SJSA1 (cell line): ENCODE data around the gene ITPR1. TPM values are rescaled to one million over a fixed set of nuclear protein-coding genes. Genes with fewer than 3 reads are reported as not detected.

Source experiments
- DNase-seq, 2 experiments: peaks; one replicate each; pipeline ENCODE4 v3.0.0-alpha.2; 2015 to 2020; ENCODE audit warnings: low spot score in 2 of 2, low read depth in 1 of 2
- H3K27ac ChIP-seq: fragments of 250-450 bp; sonication (Bioruptor Pico); 2 replicates; pipeline ENCODE4 v1.5.1; 2020; ENCODE audit warnings: mild to moderate bottlenecking, moderate library complexity
- H3K27me3 ChIP-seq: fragments of 250-450 bp; sonication (Bioruptor Pico); replicated peaks from 2 replicates; pipeline ENCODE4 v1.5.1; 2020; ENCODE audit warnings: mild to moderate bottlenecking, moderate library complexity
- H3K36me3 ChIP-seq: fragments of 250-450 bp; sonication (Bioruptor Pico); 2 replicates; pipeline ENCODE4 v1.5.1; 2020; ENCODE audit warnings: mild to moderate bottlenecking
- H3K4me1 ChIP-seq: fragments of 250-450 bp; sonication (Bioruptor Pico); replicated peaks from 2 replicates; pipeline ENCODE4 v1.6.1; 2021; ENCODE audit warnings: mild to moderate bottlenecking
- H3K4me3 ChIP-seq: fragments of 250-450 bp; sonication (Bioruptor Pico); 2 replicates; pipeline ENCODE4 v1.5.1; 2020; ENCODE audit warnings: mild to moderate bottlenecking
- H3K9me3 ChIP-seq: fragments of 250-450 bp; sonication (Bioruptor Pico); replicated peaks from 2 replicates; pipeline ENCODE4 v1.5.1; 2020; ENCODE audit warnings: mild to moderate bottlenecking
- total RNA-seq: library from RNA; depleted of rRNA; stranded (reverse); fragments of >200 nt; shearing (Covaris generic); gene quantifications from 2 replicates; pipeline ENCODE4 v1.2.3, GENCODE V29; 2014

Gene ITPR1
- total RNA-seq, 1 experiment from 2014 or later = 9.7 TPM

- peaks cover 9% of the 10 kb centered on the region; the same call in 1 of the 2 replicates for H3K4me1 ChIP-seq
- peak overlapping the region; percentile 84 for H3K4me3 ChIP-seq
- peaks cover 3% of the 10 kb centered on the region; the same call in 1 of the 2 replicates for H3K36me3 ChIP-seq
- no peak overlapping the region; the same call in 1 of the 2 replicates for H3K27ac ChIP-seq
- no peaks in the 10 kb centered on the region for H3K27me3 ChIP-seq
- no peaks in the 10 kb centered on the region for H3K9me3 ChIP-seq
- DNase-seq = no peak
These were observed 25.7 kb upstream of the ITPR1 start for GRCh38 chr3:4467522-4467867.

GRCh38 chr3:4471907-4472306, 21.2 kb upstream of the ITPR1 start:
- peaks cover 1% of the 10 kb centered on the region; the same call in 1 of the 2 replicates for H3K36me3 ChIP-seq
- no peak overlapping the region for H3K4me3 ChIP-seq
- H3K9me3 ChIP-seq = no peaks in the 10 kb centered on the region
- DNase-seq = no peak
- H3K27me3 ChIP-seq = no peaks in the 10 kb centered on the region
- H3K4me1 ChIP-seq = peaks cover 5% of the 10 kb centered on the region; the same call in 1 of the 2 replicates
- no peak overlapping the region for H3K27ac ChIP-seq

GRCh38 chr3:4472312-4472711, 20.8 kb upstream of the ITPR1 start:
- no peak for DNase-seq
- H3K4me3 ChIP-seq = no peak overlapping the region
- no peaks in the 10 kb centered on the region for H3K9me3 ChIP-seq
- H3K27ac ChIP-seq = no peak overlapping the region
- no peaks in the 10 kb centered on the region for H3K36me3 ChIP-seq
- H3K4me1 ChIP-seq = peaks cover 3% of the 10 kb centered on the region; the same call in 1 of the 2 replicates
- no peaks in the 10 kb centered on the region for H3K27me3 ChIP-seq

- no peaks in the 10 kb centered on the region for H3K9me3 ChIP-seq
- no peak overlapping the region for H3K4me3 ChIP-seq
- no peak for DNase-seq
- H3K27me3 ChIP-seq = no peaks in the 10 kb centered on the region
- H3K36me3 ChIP-seq = no peaks in the 10 kb centered on the region
- no peak overlapping the region for H3K27ac ChIP-seq
- H3K4me1 ChIP-seq = no peaks in the 10 kb centered on the region
These were observed 20.4 kb upstream of the ITPR1 start for GRCh38 chr3:4472766-4473165.

GRCh38 chr3:4474683-4475490, 18.3 kb upstream of the ITPR1 start:
- Histone ChIP-seq H3K4me3 (no peak overlapping the region), H3K36me3 (no peaks in the 10 kb centered on the region), H3K27me3 (no peaks in the 10 kb centered on the region), H3K4me1 (no peaks in the 10 kb centered on the region), H3K27ac (no peak overlapping the region), H3K9me3 (no peaks in the 10 kb centered on the region)
- no peak for DNase-seq

GRCh38 chr3:4475804-4476203, 17.3 kb upstream of the ITPR1 start:
- no peaks in the 10 kb centered on the region for H3K36me3 ChIP-seq
- no peak overlapping the region for H3K4me3 ChIP-seq
- no peaks in the 10 kb centered on the region for H3K9me3 ChIP-seq
- H3K27me3 ChIP-seq = no peaks in the 10 kb centered on the region
- H3K27ac ChIP-seq = no peak overlapping the region
- no peaks in the 10 kb centered on the region for H3K4me1 ChIP-seq
- no peak for DNase-seq

GRCh38 chr3:4476496-4476895, 16.7 kb upstream of the ITPR1 start:
- Histone ChIP-seq H3K4me3 (no peak overlapping the region), H3K4me1 (no peaks in the 10 kb centered on the region), H3K27ac (no peak overlapping the region), H3K27me3 (no peaks in the 10 kb centered on the region), H3K9me3 (no peaks in the 10 kb centered on the region), H3K36me3 (no peaks in the 10 kb centered on the region)
- no peak for DNase-seq

- H3K27me3 ChIP-seq = no peaks in the 10 kb centered on the region
- no peak overlapping the region for H3K27ac ChIP-seq
- DNase-seq = no peak
- H3K4me3 ChIP-seq = no peak overlapping the region
- H3K4me1 ChIP-seq = no peaks in the 10 kb centered on the region
- no peaks in the 10 kb centered on the region for H3K9me3 ChIP-seq
- no peaks in the 10 kb centered on the region for H3K36me3 ChIP-seq
These were observed 14.9 kb upstream of the ITPR1 start for GRCh38 chr3:4478261-4478660.

- H3K36me3 ChIP-seq = no peaks in the 10 kb centered on the region
- peaks cover 11% of the 10 kb centered on the region; the same call in 1 of the 2 replicates for H3K27me3 ChIP-seq
- no peak for DNase-seq
- H3K9me3 ChIP-seq = no peaks in the 10 kb centered on the region
- H3K4me3 ChIP-seq = no peak overlapping the region; the same call in 1 of the 2 replicates
- H3K27ac ChIP-seq = no peak overlapping the region
- H3K4me1 ChIP-seq = peaks cover 5% of the 10 kb centered on the region; the same call in 1 of the 2 replicates
These were observed 1.3 kb upstream of the ITPR1 start for GRCh38 chr3:4491855-4492207.

- Histone ChIP-seq H3K27me3 (peaks cover 11% of the 10 kb centered on the region; the same call in 1 of the 2 replicates), H3K4me1 (peaks cover 5% of the 10 kb centered on the region; the same call in 1 of the 2 replicates), H3K36me3 (no peaks in the 10 kb centered on the region), H3K4me3 (peak overlapping the region; percentile 49), H3K9me3 (no peaks in the 10 kb centered on the region), H3K27ac (no peak overlapping the region)
- DNase-seq = peak; percentile 36 to 41
These were observed 737 bp upstream of the ITPR1 start for GRCh38 chr3:4492208-4493013.

- no peaks in the 10 kb centered on the region for H3K9me3 ChIP-seq
- no peaks in the 10 kb centered on the region for H3K36me3 ChIP-seq
- peaks cover 5% of the 10 kb centered on the region; the same call in 1 of the 2 replicates for H3K4me1 ChIP-seq
- peaks cover 8% of the 10 kb centered on the region; the same call in 1 of the 2 replicates for H3K27me3 ChIP-seq
- no peak for DNase-seq
- no peak overlapping the region for H3K27ac ChIP-seq
- peak overlapping the region; percentile 49 for H3K4me3 ChIP-seq
These were observed 1.1 kb downstream of the ITPR1 start for GRCh38 chr3:4493941-4494894.

GRCh38 chr3:4494895-4495264, 1.7 kb downstream of the ITPR1 start:
- H3K27ac ChIP-seq = no peak overlapping the region
- peaks cover 5% of the 10 kb centered on the region; the same call in 1 of the 2 replicates for H3K4me1 ChIP-seq
- no peak for DNase-seq
- no peaks in the 10 kb centered on the region for H3K9me3 ChIP-seq
- no peaks in the 10 kb centered on the region for H3K36me3 ChIP-seq
- peaks cover 8% of the 10 kb centered on the region; the same call in 1 of the 2 replicates for H3K27me3 ChIP-seq
- no peak overlapping the region for H3K4me3 ChIP-seq
